ENCODE data around the gene GMCL2.

The GMCL2 gene

GRCh38 chr5:178196986-178197385 lies 9.8 kb upstream of the GMCL2 start:
- Histone ChIP-seq H3K4me3 (ENCODE audit: low read depth, low read length) (no peak overlapping the region), H3K36me3 (ENCODE audit: insufficient read depth, low read length) (no peaks in the 10 kb centered on the region), H2AFZ (ENCODE audit: low read length, unreplicated experiment) (no peak overlapping the region), H3K4me1 (ENCODE audit: control insufficient read depth, insufficient read depth, low read length, unreplicated experiment) (peaks cover 3% of the 10 kb centered on the region), H3K27me3 (ENCODE audit: insufficient read depth, low read length) (peaks cover 13% of the 10 kb centered on the region), H3K27ac (ENCODE audit: low read depth, low read length) (no peak overlapping the region), H3K79me2 (ENCODE audit: control insufficient read depth, insufficient read depth, low read length, unreplicated experiment) (no peaks in the 10 kb centered on the region)

- no peaks in the 10 kb centered on the region for H3K79me2 ChIP-seq (ENCODE audit: control insufficient read depth, insufficient read depth, low read length, unreplicated experiment)
- no peak overlapping the region for H2AFZ ChIP-seq (ENCODE audit: low read length, unreplicated experiment)
- no peaks in the 10 kb centered on the region for H3K4me1 ChIP-seq (ENCODE audit: control insufficient read depth, insufficient read depth, low read length, unreplicated experiment)
- no peak overlapping the region for H3K27ac ChIP-seq (ENCODE audit: low read depth, low read length)
- H3K36me3 ChIP-seq (ENCODE audit: insufficient read depth, low read length): no peaks in the 10 kb centered on the region
- no peak overlapping the region for H3K4me3 ChIP-seq (ENCODE audit: low read depth, low read length)
- peaks cover 13% of the 10 kb centered on the region for H3K27me3 ChIP-seq (ENCODE audit: insufficient read depth, low read length)
Observed at GRCh38 chr5:178196281-178196812, 9.2 kb upstream of the GMCL2 start.

GRCh38 chr5:178194026-178194425 lies 6.9 kb upstream of the GMCL2 start:
- Histone ChIP-seq H3K4me3 (ENCODE audit: low read depth, low read length) (no peak overlapping the region), H3K27ac (ENCODE audit: low read depth, low read length) (no peak overlapping the region), H3K79me2 (ENCODE audit: control insufficient read depth, insufficient read depth, low read length, unreplicated experiment) (no peaks in the 10 kb centered on the region), H3K36me3 (ENCODE audit: insufficient read depth, low read length) (no peaks in the 10 kb centered on the region), H3K4me1 (ENCODE audit: control insufficient read depth, insufficient read depth, low read length, unreplicated experiment) (no peaks in the 10 kb centered on the region), H2AFZ (ENCODE audit: low read length, unreplicated experiment) (no peak overlapping the region), H3K27me3 (ENCODE audit: insufficient read depth, low read length) (peaks cover 13% of the 10 kb centered on the region)

- Histone ChIP-seq H3K36me3 (ENCODE audit: insufficient read depth, low read length) (no peaks in the 10 kb centered on the region), H3K27ac (ENCODE audit: low read depth, low read length) (no peak overlapping the region), H3K4me1 (ENCODE audit: control insufficient read depth, insufficient read depth, low read length, unreplicated experiment) (no peaks in the 10 kb centered on the region), H3K27me3 (ENCODE audit: insufficient read depth, low read length) (peaks cover 13% of the 10 kb centered on the region), H2AFZ (ENCODE audit: low read length, unreplicated experiment) (no peak overlapping the region), H3K79me2 (ENCODE audit: control insufficient read depth, insufficient read depth, low read length, unreplicated experiment) (no peaks in the 10 kb centered on the region), H3K4me3 (ENCODE audit: low read depth, low read length) (no peak overlapping the region)
Observed at GRCh38 chr5:178193251-178193809, 6.2 kb upstream of the GMCL2 start.

GRCh38 chr5:178192787-178193186 lies 5.6 kb upstream of the GMCL2 start:
- Histone ChIP-seq H3K27me3 (ENCODE audit: insufficient read depth, low read length) (peaks cover 13% of the 10 kb centered on the region), H3K36me3 (ENCODE audit: insufficient read depth, low read length) (no peaks in the 10 kb centered on the region), H3K27ac (ENCODE audit: low read depth, low read length) (no peak overlapping the region), H3K4me1 (ENCODE audit: control insufficient read depth, insufficient read depth, low read length, unreplicated experiment) (no peaks in the 10 kb centered on the region), H3K4me3 (ENCODE audit: low read depth, low read length) (no peak overlapping the region), H2AFZ (ENCODE audit: low read length, unreplicated experiment) (no peak overlapping the region), H3K79me2 (ENCODE audit: control insufficient read depth, insufficient read depth, low read length, unreplicated experiment) (no peaks in the 10 kb centered on the region)

- no peaks in the 10 kb centered on the region for H3K79me2 ChIP-seq (ENCODE audit: control insufficient read depth, insufficient read depth, low read length, unreplicated experiment)
- peaks cover 13% of the 10 kb centered on the region for H3K27me3 ChIP-seq (ENCODE audit: insufficient read depth, low read length)
- H3K4me1 ChIP-seq (ENCODE audit: control insufficient read depth, insufficient read depth, low read length, unreplicated experiment): no peaks in the 10 kb centered on the region
- H3K36me3 ChIP-seq (ENCODE audit: insufficient read depth, low read length): no peaks in the 10 kb centered on the region
- no peak overlapping the region for H3K4me3 ChIP-seq (ENCODE audit: low read depth, low read length)
- H2AFZ ChIP-seq (ENCODE audit: low read length, unreplicated experiment): no peak overlapping the region
- H3K27ac ChIP-seq (ENCODE audit: low read depth, low read length): no peak overlapping the region
Observed at GRCh38 chr5:178192244-178192643, 5.1 kb upstream of the GMCL2 start.

- Histone ChIP-seq H3K36me3 (ENCODE audit: insufficient read depth, low read length) (no peaks in the 10 kb centered on the region), H3K27ac (ENCODE audit: low read depth, low read length) (no peak overlapping the region), H2AFZ (ENCODE audit: low read length, unreplicated experiment) (no peak overlapping the region), H3K79me2 (ENCODE audit: control insufficient read depth, insufficient read depth, low read length, unreplicated experiment) (no peaks in the 10 kb centered on the region), H3K27me3 (ENCODE audit: insufficient read depth, low read length) (peaks cover 13% of the 10 kb centered on the region), H3K4me3 (ENCODE audit: low read depth, low read length) (no peak overlapping the region), H3K4me1 (ENCODE audit: control insufficient read depth, insufficient read depth, low read length, unreplicated experiment) (no peaks in the 10 kb centered on the region)
Observed at GRCh38 chr5:178191661-178192060, 4.5 kb upstream of the GMCL2 start.

- H3K27ac ChIP-seq (ENCODE audit: low read depth, low read length): no peak overlapping the region
- peaks cover 8% of the 10 kb centered on the region for H3K27me3 ChIP-seq (ENCODE audit: insufficient read depth, low read length)
- H3K4me3 ChIP-seq (ENCODE audit: low read depth, low read length): no peak overlapping the region
- H3K36me3 ChIP-seq (ENCODE audit: insufficient read depth, low read length): no peaks in the 10 kb centered on the region
- H3K79me2 ChIP-seq (ENCODE audit: control insufficient read depth, insufficient read depth, low read length, unreplicated experiment): no peaks in the 10 kb centered on the region
- H3K4me1 ChIP-seq (ENCODE audit: control insufficient read depth, insufficient read depth, low read length, unreplicated experiment): no peaks in the 10 kb centered on the region
- H2AFZ ChIP-seq (ENCODE audit: low read length, unreplicated experiment): no peak overlapping the region
Observed at GRCh38 chr5:178189433-178189832, 2.3 kb upstream of the GMCL2 start.

GRCh38 chr5:178186427-178186826 lies 744 bp downstream of the GMCL2 start:
- H3K36me3 ChIP-seq (ENCODE audit: insufficient read depth, low read length): no peaks in the 10 kb centered on the region
- no peak overlapping the region for H3K4me3 ChIP-seq (ENCODE audit: low read depth, low read length)
- H2AFZ ChIP-seq (ENCODE audit: low read length, unreplicated experiment): no peak overlapping the region
- H3K79me2 ChIP-seq (ENCODE audit: control insufficient read depth, insufficient read depth, low read length, unreplicated experiment): no peaks in the 10 kb centered on the region
- H3K27me3 ChIP-seq (ENCODE audit: insufficient read depth, low read length): no peaks in the 10 kb centered on the region
- no peaks in the 10 kb centered on the region for H3K4me1 ChIP-seq (ENCODE audit: control insufficient read depth, insufficient read depth, low read length, unreplicated experiment)
- no peak overlapping the region for H3K27ac ChIP-seq (ENCODE audit: low read depth, low read length)

- Histone ChIP-seq H3K79me2 (ENCODE audit: control insufficient read depth, insufficient read depth, low read length, unreplicated experiment) (no peaks in the 10 kb centered on the region), H2AFZ (ENCODE audit: low read length, unreplicated experiment) (no peak overlapping the region), H3K4me1 (ENCODE audit: control insufficient read depth, insufficient read depth, low read length, unreplicated experiment) (no peaks in the 10 kb centered on the region), H3K27ac (ENCODE audit: low read depth, low read length) (no peak overlapping the region), H3K27me3 (ENCODE audit: insufficient read depth, low read length) (peaks cover 5% of the 10 kb centered on the region; the same call in 1 of the 2 replicates), H3K36me3 (ENCODE audit: insufficient read depth, low read length) (no peaks in the 10 kb centered on the region), H3K4me3 (ENCODE audit: low read depth, low read length) (no peak overlapping the region)
Observed at GRCh38 chr5:178182158-178182876, 4.9 kb downstream of the GMCL2 start.
